Osteocyte (in vitro differentiated cells): ENCODE results near the gene BCL2A1. TPM values are rescaled to one million over a fixed set of nuclear protein-coding genes. Genes with fewer than 3 reads are reported as not detected.
"Not testable (repeated sequence)": the region's sequence is repeated elsewhere in the genome, so short reads cannot be mapped to it uniquely, and the experiment has no call there.

ENCODE experiments used
- DNase-seq: peaks from one replicate; pipeline ENCODE4 v3.0.0; 2021; ENCODE audit warnings: mixed read lengths; ENCODE audit not compliant: unreplicated experiment; ENCODE audit errors: extremely low spot score
- H3K27ac Mint-ChIP-seq: one replicate; pipeline ENCODE4 v1.8.0; 2021; ENCODE audit warnings: mild to moderate bottlenecking, mixed read lengths; ENCODE audit not compliant: unreplicated experiment
- H3K27me3 Mint-ChIP-seq: one replicate; pipeline ENCODE4 v1.8.0; 2021; ENCODE audit warnings: mixed read lengths; ENCODE audit not compliant: unreplicated experiment
- H3K36me3 Mint-ChIP-seq: one replicate; pipeline ENCODE4 v1.8.0; 2021; ENCODE audit warnings: mixed read lengths; ENCODE audit not compliant: unreplicated experiment
- H3K4me1 Mint-ChIP-seq: one replicate; pipeline ENCODE4 v1.8.0; 2021; ENCODE audit warnings: mixed read lengths; ENCODE audit not compliant: unreplicated experiment
- H3K4me3 Mint-ChIP-seq: one replicate; pipeline ENCODE4 v1.8.0; 2021; ENCODE audit warnings: mild to moderate bottlenecking, moderate library complexity, mixed read lengths; ENCODE audit not compliant: unreplicated experiment
- H3K9me3 Mint-ChIP-seq: one replicate; pipeline ENCODE4 v1.8.0; 2021; ENCODE audit warnings: mixed read lengths; ENCODE audit not compliant: unreplicated experiment
- total RNA-seq: library from RNA; stranded (reverse); gene quantifications from 2 replicates; pipeline ENCODE4 v1.2.1, GENCODE V29; 2021
- TF ChIP-seq, protein P1 (sequence below): fragments of 200-600 bp; sonication (generic); IDR thresholded peaks from 2 replicates; pipeline ENCODE4 v1.5.0; 2021; ENCODE audit warnings: antibody characterized with exemption, mild to moderate bottlenecking, moderate library complexity

BCL2A1 gene
- total RNA-seq, 1 donor from 2014 or later = not detected

DNA sequence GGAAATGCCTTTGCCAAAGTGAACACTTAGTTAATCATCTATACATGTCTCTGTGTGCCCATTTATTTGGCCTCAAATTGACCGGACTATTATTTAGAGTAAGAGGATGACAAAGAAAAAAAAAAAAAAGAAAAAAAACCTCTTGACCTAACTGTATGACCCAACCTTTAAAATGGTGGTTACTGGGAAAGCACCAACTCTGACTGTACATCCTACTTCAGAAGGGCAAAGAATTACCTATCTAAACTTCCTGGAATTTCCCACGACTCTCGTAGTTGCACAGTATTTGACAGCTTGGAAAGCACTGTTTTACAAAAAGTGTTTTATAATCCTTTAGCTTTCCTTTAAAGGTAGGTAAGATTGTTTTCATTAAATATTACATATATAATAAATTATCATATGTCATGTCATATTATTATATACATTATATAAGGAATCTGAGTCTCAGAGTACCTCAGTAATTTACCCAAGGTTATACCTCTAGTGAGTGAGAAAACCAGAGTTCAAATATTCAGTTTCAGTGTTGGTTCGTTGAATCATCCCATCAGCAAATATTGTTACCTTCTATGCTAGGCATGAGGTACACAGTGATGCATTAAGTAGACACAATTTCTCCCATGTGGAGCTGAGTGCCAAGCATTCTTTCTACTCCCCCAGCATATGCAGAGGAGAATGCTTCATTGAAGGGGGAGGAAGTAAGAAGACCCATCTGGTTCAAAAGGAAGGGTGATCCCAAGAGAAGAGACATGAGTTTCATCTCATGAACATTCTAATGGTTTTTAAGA lies 5.0 kb downstream of the BCL2A1 start:
- DNase-seq = no peak
- Mint-ChIP-seq H3K36me3 (no peaks in the 10 kb centered on the region), H3K4me3 (no peak overlapping the region), H3K27ac (no peak overlapping the region), H3K9me3 (no peaks in the 10 kb centered on the region), H3K27me3 (peaks cover 8% of the 10 kb centered on the region), H3K4me1 (peaks cover 5% of the 10 kb centered on the region)
- TF ChIP-seq, protein P1, sequence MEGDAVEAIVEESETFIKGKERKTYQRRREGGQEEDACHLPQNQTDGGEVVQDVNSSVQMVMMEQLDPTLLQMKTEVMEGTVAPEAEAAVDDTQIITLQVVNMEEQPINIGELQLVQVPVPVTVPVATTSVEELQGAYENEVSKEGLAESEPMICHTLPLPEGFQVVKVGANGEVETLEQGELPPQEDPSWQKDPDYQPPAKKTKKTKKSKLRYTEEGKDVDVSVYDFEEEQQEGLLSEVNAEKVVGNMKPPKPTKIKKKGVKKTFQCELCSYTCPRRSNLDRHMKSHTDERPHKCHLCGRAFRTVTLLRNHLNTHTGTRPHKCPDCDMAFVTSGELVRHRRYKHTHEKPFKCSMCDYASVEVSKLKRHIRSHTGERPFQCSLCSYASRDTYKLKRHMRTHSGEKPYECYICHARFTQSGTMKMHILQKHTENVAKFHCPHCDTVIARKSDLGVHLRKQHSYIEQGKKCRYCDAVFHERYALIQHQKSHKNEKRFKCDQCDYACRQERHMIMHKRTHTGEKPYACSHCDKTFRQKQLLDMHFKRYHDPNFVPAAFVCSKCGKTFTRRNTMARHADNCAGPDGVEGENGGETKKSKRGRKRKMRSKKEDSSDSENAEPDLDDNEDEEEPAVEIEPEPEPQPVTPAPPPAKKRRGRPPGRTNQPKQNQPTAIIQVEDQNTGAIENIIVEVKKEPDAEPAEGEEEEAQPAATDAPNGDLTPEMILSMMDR = no peak

GRCh38 chr15:79964232-79964805 lies 6.7 kb downstream of the BCL2A1 start:
- DNase-seq = no peak
- TF ChIP-seq, protein P1 = no peak
- Mint-ChIP-seq H3K36me3 (no peaks in the 10 kb centered on the region), H3K4me3 (no peak overlapping the region), H3K9me3 (no peaks in the 10 kb centered on the region), H3K27ac (no peak overlapping the region), H3K4me1 (no peaks in the 10 kb centered on the region), H3K27me3 (peaks cover 6% of the 10 kb centered on the region)

DNA sequence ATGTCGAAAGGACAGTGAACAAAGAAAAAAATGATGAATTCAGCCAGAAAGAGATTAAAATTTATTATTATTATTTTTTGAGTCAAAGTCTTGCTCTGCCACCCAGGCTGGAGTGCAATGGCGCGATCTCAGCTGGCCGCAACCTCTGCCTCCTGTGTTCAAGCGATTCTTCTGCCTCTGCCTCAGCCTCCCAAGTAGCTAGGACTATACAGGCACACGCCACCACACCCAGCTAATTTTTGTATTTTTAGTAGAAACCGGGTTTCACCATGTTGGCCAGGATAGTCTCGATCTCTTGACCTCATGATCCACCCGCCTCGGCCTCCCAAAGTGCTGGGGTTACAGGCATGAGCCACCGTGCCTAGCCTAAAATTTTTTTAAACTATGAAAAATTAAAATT lies 8.1 kb downstream of the BCL2A1 start:
- not testable (repeated sequence) for DNase-seq, H3K27ac Mint-ChIP-seq, H3K36me3 Mint-ChIP-seq, H3K4me1 Mint-ChIP-seq, H3K4me3 Mint-ChIP-seq, H3K9me3 Mint-ChIP-seq, H3K27me3 Mint-ChIP-seq

DNA sequence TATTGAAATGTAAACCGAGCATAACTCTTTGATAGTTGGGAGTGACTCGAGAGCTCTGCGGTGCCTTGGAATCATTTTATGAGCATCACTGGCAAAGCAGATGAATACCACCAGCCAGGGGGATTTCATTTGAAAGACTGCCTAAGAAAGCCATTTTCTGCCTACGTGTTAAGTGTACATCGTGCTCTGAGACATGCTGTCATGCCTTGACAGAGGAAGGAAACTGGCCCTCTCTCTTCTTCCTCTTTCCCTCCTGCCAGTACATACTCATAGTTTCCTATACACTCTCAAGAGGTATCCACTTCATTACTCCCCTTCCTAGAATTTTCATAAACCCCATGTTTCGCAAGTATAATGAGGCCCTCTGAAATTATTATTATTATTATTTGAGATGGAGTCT lies 8.8 kb downstream of the BCL2A1 start:
- Mint-ChIP-seq H3K27me3 (peaks cover 3% of the 10 kb centered on the region), H3K4me3 (no peak overlapping the region), H3K36me3 (no peaks in the 10 kb centered on the region), H3K9me3 (no peaks in the 10 kb centered on the region), H3K4me1 (no peaks in the 10 kb centered on the region), H3K27ac (no peak overlapping the region)
- TF ChIP-seq, protein P1 = no peak
- DNase-seq = no peak

GRCh38 chr15:79960502-79961212 lies 10.3 kb downstream of the BCL2A1 start:
- Mint-ChIP-seq H3K9me3 (no peaks in the 10 kb centered on the region), H3K4me3 (no peak overlapping the region), H3K36me3 (no peaks in the 10 kb centered on the region), H3K4me1 (no peaks in the 10 kb centered on the region), H3K27me3 (no peaks in the 10 kb centered on the region), H3K27ac (no peak overlapping the region)
- TF ChIP-seq, protein P1 = no peak
- DNase-seq = no peak
